HCT116 (cell line): ENCODE data around the gene ZNF800.

Experiments used
- CBX3 ChIP-seq: IDR thresholded peaks from 2 replicates; pipeline ENCODE4 v1.6.1; 2012; ENCODE audit warnings: low read depth
- CEBPB ChIP-seq: IDR thresholded peaks from 2 replicates; pipeline ENCODE4 v1.6.1; 2012; ENCODE audit warnings: low read depth
- CTCF ChIP-seq, 3 experiments: fragments of 200-600 bp in 1 of 3; sonication (generic) in 1 of 3; IDR thresholded peaks in 2 of 3; conservative IDR thresholded peaks in 1 of 3; 2 replicates each; pipeline ENCODE4 v1.5.1; 2012 to 2017; ENCODE audit warnings: low read depth in 2 of 3, low read length in 2 of 3, antibody characterized with exemption in 1 of 3, borderline replicate concordance in 1 of 3, control low read depth in 1 of 3, mild to moderate bottlenecking in 1 of 3, mixed read lengths in 1 of 3, mixed run types in 1 of 3, moderate library complexity in 1 of 3; ENCODE audit not compliant: insufficient read depth in 1 of 3
- EZH2 ChIP-seq: fragments of 200-600 bp; sonication (generic); IDR thresholded peaks from 2 replicates; pipeline ENCODE4 v1.6.1; 2017; ENCODE audit warnings: antibody characterized with exemption, mixed run types
- EZH2phosphoT487 ChIP-seq: fragments of 200-600 bp; IDR thresholded peaks from 2 replicates; pipeline ENCODE4 v1.6.1; 2018; ENCODE audit warnings: antibody characterized with exemption, borderline replicate concordance
- JUND ChIP-seq: IDR thresholded peaks from 2 replicates; pipeline ENCODE4 v1.6.1; 2012
- MAX ChIP-seq: IDR thresholded peaks from 2 replicates; pipeline ENCODE4 v1.6.1; 2012
- POLR2A ChIP-seq: IDR thresholded peaks from 2 replicates; pipeline ENCODE4 v1.7.0; 2011; ENCODE audit warnings: borderline replicate concordance; ENCODE audit not compliant: insufficient read depth, insufficient read length; ENCODE audit errors: extremely low read depth
- POLR2AphosphoS5 ChIP-seq: IDR thresholded peaks from 2 replicates; pipeline ENCODE4 v1.6.1; 2011; ENCODE audit warnings: mild to moderate bottlenecking, low read depth, low read length, moderate library complexity
- REST ChIP-seq: IDR thresholded peaks from 2 replicates; pipeline ENCODE4 v1.6.1; 2012; ENCODE audit warnings: low read depth
- SP1 ChIP-seq: IDR thresholded peaks from 2 replicates; pipeline ENCODE4 v1.6.1; 2012; ENCODE audit warnings: low read depth
- SRF ChIP-seq: IDR thresholded peaks from 2 replicates; pipeline ENCODE4 v1.6.1; 2012; ENCODE audit warnings: low read depth
- ZFX ChIP-seq: fragments of 450-650 bp; IDR thresholded peaks from 2 replicates; pipeline ENCODE4 v1.6.1; 2017
- ZNF274 ChIP-seq: fragments of 200-500 bp; sonication (Bioruptor generic); IDR thresholded peaks from 2 replicates; pipeline ENCODE4 v1.6.1; 2014; ENCODE audit warnings: mild to moderate bottlenecking, low read depth, low read length, inconsistent platforms

- TF ChIP-seq CTCF (IDR thresholded peaks at IDR 0.05 in 2 of 3, conservative IDR thresholded peaks at IDR 0.05 in 1 of 3; ENCODE audit: borderline replicate concordance in 1 of 3, insufficient read depth in 1 of 3, low read depth in 2 of 3, low read length in 2 of 3), result no peak
- no peak for TF ChIP-seq EZH2phosphoT487
- no peak for TF ChIP-seq POLR2A
- TF ChIP-seq REST, result no peak
- TF ChIP-seq EZH2, result no peak
- no peak for TF ChIP-seq CEBPB
- TF ChIP-seq JUND, result no peak
- no peak for TF ChIP-seq MAX
- no peak for TF ChIP-seq POLR2AphosphoS5
- TF ChIP-seq CBX3, result no peak
- no peak for TF ChIP-seq ZNF274
- TF ChIP-seq ZFX, result no peak
- no peak for TF ChIP-seq SRF
- TF ChIP-seq SP1, result no peak
Observed at GRCh38 chr7:127361736-127362135, 30.8 kb downstream of the ZNF800 start.
